ENCODE results near the gene CFL1.
A peak's percentile ranks its signal among the peaks of the same experiment; 100 is the strongest.

CFL1 gene

DNA sequence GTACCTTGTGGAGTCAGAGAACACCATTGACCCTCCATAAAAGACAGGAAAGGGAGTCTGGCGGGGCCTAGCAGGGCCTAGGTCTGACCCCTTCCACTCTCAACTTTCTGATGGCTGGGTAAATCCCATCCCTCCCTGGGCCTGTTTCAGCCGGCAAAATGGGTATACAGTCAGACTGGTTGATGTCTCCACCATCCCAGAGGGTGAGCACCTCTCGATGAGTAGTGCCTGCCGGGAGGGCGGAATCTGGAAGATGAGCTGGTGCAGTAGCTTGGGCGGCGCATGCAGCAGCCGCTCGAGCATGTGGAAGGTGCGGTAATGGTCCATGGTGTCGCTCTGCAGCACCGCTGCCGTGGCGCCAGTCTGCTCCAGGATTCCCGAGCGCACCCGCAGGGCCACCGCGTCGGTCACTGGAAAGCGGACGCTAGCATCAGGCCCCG, 29.8 kb upstream of the CFL1 start:
- no peak for DNase-seq (ENCODE audit: low spot score)

DNA sequence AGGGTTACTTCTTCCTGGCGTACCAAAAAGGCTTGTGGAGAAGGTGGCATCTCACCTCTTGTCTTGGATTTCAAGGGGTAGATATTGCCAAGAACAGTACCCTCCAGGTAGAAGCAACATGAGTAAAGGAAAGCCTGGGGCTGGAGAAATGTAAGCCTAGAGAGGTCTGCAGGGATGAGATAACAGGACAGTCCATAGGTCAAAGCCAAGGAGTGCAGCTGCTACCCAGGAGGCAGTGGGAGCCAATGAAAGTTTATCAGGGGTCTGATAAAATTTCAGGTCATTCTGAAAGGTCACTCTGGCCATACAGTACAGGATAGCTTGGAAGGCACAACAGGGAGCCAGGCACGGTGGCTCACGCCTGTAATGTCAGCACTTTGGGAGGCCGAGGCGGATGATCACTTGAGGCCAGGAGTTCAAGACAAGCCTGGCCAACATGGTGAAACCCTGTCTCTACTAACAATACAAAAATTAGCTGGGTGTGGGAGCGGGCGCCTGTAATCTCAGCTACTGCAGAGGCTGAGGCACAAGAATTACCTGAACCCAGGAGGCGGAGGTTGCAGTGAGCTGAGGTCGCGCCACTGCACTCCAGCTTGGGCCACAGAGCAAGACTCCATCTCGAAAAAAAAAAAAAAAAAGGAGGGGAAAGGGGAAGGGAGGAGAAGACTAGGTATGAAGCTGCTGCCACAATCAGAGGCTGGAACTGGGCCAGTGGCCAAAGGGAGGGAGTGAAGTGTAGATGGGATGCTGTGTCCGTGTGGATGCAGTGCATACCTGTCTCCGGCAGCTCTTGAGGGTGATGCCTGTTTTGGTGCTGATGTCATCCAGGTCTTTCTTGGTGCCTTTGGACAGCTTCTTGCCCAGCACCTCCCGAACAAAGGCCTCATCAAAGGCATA, 29.1 kb upstream of the CFL1 start:
- DNase-seq (ENCODE audit: low spot score), result no peak

DNA sequence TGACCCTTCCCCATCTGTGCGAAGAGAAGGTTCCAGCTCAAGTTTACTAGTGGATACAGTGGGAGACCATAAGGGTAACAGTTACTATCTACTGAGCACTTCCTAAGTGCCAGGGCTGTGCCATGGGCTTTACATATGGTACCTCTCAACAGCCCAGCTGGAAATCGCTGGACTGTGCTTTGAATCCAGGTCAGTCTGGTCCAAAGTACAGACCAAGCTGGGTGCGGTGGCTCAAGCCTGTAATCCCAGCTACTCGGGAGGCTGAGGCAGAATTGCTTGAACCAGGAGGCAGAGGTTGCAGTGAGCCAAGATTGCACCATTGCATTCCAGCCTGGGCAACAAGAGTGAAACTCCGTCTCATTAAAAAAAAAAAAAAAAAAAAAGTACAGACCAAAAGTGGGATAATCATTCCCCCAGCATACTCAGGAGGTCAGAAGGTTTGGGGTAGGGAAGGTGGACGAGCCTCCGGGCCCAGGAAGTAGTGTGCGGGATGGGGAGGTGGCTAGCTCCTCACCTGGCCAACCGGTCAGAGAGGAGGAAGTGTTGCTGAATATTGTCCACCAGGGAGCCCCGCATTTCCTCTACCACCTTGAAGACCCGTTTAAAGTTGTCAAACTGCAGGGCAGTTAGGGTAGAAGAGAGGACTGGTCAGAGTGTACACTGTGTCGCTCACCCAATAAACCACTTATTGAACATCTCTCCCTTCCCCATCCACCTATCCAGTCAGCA, 28.0 kb upstream of the CFL1 start:
- no peak for DNase-seq (ENCODE audit: low spot score)

DNA sequence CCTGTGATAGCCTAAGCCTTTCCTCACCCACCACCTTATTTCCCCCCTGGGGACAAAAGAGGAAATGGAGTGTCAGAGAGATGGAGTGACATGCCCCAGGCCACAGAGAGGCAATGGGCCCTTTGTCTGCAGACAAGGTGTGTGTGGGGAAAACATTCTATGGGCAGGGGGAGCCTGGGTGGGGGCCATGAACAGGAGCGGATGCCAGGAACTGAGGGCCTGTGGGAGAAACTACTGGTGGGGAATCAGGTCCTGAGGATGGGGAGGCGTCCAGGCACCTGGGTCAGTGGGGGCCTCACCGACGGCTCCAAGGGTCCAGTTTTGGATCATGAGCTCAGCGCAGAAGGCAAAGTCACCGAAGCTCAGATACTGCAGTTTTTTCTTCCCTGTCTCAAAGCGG, 27.3 kb upstream of the CFL1 start:
- no peak for DNase-seq (ENCODE audit: low spot score)

DNA sequence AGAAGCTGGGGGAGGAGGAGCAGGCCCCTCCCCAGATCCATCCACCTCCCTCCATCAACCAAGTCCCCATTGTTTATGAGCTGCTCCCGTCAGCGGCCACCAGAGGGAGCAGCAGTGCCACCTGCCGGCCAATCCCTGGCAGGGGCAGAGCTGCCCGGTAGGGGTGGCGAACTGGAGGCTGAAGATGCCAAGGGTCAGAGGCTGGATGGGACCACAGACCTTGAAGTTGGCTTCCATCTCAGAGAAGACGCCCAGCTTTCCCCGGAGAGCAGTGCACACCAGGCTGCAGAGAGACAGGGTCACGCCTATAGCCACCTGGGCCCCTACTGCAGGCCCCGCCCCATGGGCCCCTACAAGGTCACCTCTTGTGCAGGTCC, 26.7 kb upstream of the CFL1 start:
- DNase-seq (ENCODE audit: low spot score), result peak; percentile 84

DNA sequence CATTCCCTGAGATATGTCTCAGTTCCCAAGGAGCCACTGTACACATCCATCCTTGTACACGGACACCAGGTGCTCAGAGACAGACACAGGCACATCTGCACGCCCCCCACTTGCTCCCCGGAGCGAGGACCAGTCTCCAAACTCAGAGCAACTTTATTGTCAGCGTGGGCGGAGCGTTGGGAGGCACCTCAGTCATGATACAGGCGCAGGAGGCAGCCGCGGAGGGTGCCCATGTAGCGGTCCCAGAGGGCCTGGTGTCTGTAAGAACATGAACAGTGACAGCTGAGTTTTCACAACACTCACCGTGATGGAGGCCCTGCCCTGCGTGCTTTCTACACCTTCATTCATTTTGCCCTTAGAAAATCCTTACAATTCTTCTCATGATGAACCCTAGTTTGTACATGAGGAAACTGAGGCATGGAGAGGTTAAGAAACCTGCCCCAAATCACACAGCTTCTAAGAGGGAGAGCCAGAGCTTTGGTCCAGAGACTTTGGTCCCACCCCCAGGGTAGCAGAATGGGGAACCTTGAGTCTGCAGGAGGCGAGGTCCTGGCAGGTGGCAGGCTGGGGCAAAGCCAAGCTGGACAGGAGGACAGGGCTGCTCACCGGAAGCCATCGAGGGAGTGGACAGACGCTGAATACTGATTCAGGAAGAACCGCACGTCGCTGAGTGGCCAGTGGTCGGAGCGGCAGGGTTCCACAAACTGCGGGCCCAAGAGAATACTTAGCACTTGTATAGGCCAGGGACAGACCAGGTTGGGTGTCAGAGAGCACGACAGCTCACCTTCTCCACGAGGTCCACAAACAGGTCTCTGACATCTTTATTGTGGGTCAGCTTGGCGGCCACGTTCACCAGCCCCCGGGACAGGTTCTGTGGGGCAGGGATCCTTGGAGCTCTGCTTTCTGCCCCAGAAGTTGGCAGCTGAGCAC, 26.1 kb upstream of the CFL1 start:
- no peak for DNase-seq (ENCODE audit: low spot score)

DNA sequence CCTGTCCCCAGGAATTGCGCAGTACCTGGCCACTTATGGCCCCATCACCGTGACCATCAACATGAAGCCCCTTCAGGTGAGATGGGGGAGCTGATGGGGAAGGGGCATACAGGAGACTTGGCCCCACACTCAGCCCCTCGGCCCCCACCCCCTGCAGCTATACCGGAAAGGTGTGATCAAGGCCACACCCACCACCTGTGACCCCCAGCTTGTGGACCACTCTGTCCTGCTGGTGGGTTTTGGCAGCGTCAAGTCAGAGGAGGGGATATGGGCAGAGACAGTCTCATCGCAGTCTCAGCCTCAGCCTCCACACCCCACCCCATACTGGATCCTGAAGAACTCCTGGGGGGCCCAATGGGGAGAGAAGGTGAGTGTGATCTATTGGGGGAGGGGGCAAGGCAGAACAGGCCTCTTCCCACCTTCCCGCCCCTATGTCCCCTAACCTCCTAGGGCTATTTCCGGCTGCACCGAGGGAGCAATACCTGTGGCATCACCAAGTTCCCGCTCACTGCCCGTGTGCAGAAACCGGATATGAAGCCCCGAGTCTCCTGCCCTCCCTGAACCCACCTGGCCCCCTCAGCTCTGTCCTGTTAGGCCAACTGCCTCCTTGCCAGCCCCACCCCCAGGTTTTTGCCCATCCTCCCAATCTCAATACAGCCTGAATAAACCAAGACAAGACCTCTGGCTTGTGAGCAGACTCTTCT, 25.2 kb upstream of the CFL1 start:
- no peak for DNase-seq (ENCODE audit: low spot score)

DNA sequence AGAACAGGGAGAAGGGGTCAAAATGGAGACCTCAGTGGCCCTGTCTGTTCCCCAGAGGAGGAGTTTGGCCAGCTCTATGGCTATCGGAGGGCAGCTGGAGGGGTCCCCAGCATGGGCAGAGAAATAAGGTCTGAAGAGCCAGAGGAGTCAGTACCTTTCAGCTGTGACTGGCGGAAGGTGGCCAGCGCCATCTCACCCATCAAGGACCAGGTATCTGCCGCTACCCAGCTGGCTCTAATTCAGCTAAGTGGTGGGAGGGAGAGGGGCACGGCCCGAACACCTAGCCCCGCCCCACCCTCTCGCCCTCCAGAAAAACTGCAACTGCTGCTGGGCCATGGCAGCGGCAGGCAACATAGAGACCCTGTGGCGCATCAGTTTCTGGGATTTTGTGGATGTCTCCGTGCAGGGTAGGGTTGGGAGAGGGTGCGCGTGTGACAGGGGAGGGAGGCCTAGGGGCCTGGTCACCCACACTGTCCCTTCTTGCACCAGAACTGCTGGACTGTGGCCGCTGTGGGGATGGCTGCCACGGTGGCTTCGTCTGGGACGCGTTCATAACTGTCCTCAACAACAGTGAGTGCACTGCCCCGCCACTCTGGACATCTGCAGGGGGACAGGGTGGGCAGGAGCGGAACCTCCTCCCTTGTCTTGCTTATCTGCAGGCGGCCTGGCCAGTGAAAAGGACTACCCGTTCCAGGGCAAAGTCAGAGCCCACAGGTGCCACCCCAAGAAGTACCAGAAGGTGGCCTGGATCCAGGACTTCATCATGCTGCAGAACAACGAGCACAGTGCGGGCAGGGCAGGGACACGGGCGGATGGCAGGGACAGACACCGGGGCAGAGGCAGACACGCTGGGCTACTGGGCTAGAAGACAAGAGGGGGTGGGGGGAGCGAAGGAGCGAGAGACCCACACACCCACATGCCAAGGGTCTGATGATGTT, 24.4 kb upstream of the CFL1 start:
- no peak for DNase-seq (ENCODE audit: low spot score)

DNA sequence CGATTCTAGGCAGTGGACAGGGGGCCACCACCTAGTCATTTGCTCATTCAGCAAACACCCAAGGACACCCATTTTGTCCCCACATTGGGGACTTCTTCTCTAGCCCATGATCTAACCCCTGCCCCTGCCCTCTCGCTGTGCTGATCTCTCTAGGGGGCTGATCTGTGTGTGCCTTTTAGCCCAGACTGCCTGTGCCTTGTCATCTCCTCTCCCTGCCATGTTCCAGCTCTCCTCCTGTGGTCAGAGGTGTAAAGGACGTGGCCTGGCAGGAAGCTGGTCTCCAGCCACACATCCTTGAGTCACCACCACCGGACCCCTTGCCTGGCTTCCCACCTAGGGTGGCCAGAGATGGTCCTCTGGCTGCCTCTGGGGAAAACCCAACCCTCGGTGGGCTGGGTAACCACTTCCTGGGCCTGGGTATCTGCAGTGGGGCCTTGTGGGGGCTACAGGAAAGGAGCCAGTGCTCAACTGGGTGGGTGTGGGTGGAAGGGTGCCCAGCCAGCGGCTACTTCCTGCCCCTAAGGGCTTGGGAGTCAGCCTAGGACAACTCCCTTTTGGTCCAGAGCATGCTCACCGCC, 23.0 kb upstream of the CFL1 start:
- DNase-seq (ENCODE audit: low spot score), result no peak

DNA sequence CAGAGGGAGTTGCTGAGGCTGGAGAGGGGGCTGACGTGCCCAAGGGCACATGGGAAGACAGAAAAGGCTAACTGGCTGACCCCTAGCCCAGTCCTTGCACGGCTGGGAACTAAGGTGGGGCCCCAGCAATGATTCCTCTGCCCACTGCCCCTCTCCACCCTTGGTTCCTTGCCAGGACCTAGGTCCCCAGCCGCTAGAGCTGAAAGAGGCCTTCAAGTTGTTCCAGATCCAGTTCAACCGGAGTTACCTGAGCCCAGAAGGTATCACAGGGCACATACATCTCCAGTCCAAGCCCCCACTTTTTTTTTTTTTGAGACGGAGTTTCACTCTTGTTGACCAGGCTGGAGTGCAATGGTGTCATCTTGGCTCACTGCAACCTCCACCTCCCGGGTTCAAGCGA, 22.0 kb upstream of the CFL1 start:
- no peak for DNase-seq (ENCODE audit: low spot score)

DNA sequence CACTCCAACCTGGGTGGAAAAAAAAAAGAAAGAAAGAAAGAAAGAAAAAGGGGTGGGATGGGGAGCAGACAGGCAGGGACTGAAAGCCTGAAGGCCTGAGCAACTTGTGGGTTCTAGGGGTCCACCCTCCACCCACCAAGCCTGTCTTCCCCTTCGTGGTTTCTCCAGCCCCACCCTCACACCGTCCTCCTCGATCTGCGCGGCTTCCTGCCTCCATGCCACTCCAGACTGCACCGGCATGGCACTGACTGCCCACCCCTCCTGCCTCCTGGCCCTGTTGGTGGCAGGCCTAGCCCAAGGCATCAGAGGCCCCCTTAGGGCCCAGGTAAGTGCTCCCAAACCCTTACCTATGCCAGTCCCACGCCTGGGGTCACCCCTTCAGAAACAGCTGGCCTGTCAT, 21.6 kb upstream of the CFL1 start, which contains the start of gene CTSW:
Gene CTSW, plus strand, starts transcription at position 221 of the 400 bp plus-strand sequence. Its CDS starts 18 bp downstream, at position 239.
- DNase-seq (ENCODE audit: low spot score), result no peak

DNA sequence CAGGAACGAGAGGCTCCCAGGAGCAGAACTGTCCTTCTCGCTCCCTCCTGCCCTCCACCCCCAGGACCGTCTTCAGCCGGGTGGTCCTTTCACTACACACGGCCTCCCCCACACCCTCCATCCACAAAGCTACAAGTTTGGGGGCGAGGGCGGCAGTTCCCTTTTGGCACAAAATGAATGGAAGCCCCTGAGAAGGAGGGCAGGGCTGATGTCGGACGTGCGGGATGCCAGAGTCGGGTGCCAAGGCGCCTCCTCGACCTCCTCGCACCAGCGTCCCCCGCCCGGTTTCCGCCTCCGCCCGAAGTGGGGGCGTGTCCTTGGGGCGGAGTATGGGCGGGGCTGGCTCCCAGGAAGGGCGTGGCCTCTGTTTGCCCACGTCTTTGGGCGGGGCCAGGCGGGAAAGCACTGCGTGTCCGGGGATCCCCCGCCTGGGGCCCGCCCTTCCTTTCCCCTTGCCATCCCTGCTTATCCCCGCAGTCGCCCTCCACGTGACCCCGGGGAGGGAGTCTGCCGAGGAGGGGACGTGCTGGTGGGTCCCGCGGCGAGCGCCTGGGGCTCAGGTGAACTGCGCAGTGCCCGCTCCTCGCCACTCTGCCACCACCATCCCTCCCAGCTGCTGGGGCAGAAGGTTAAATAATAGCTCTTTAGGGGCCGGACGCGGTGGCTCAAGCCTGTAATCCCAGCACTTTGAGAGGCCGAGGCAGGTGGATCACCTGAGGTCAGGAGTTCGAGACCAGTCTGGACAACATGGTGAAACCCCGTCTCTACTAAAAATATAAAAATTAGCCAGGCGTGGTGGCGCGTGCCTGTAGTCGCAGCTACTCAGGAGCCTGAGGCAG, 15.6 kb upstream of the CFL1 start:
- peak; percentile 92 for DNase-seq (ENCODE audit: low spot score)

DNA sequence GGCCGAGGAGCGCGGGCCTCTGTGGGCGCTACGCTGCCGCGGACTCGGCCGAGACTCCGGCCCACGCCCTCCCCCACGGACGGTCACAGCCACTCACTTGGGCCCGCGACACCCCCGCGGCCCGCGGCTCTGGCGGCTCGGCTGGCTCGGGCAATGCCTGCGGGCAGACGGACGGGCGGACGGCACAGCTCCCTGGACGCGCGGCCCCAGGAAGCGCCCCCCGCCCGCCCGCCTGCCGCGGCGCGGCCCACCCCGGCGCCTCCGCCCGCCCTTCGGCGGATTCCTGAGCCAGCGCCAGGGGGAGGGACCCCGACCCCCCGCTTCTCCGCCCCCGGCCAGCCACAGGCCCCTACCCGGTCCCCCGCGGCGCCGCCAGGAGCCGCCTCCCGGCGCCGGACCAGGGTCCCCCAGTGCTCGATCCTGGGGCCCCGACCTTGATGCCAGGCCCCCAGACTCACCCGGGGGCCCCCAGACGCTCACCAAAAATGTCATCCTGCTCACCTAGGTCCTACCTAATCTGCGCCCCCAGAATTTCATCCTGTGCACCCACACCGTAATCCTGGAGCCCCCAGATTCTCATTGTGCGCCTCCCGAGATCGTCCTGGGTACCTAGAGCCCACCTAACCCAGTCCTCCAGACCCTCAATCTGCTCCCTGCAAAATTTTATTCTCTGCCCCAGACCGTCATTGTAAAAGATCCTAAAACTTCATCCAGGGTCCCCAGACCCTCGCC, 14.8 kb upstream of the CFL1 start, which contains the start of gene EFEMP2:
Gene EFEMP2, minus strand, starts transcription at position 215 of the 732 bp plus-strand sequence. CDS start 446 bp downstream, outside the sequence.
- DNase-seq (ENCODE audit: low spot score), result no peak

DNA sequence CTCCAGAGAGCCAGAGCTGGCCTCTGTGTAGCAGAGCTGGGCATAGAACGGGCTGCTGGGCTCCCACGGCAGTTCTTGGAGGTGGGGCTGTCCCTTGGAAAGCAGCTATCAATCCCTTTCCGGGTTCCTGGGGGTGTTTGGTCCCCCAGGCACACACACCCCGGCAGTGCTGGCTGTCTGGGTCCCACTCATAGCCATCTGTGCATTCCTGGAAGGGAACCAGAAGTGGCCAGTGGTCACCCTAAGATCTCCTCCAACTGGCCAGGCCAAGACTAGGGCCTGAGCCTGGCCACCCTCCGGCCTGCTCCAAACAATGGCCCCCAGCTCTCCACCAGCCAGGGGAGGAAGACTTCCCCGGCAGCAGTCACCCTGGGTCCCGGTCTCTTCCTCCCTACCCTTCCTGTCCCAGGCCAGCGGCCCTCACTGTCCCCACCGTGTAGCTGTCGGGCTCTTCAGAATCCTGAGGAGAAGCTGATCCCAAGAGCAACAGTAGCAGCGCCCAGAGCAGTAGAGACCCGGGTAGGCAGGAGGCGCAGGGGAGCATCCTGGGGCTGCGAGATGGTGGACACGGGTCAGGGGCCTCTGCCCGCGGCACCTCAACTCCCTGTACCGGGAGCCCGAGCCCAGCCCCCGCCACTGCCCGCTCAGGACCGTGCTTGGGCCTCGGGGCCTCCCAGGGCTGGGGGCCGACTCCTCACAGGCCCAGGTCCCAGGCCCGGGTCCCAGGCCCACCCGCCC, 14.0 kb upstream of the CFL1 start:
- no peak for DNase-seq (ENCODE audit: low spot score)

DNA sequence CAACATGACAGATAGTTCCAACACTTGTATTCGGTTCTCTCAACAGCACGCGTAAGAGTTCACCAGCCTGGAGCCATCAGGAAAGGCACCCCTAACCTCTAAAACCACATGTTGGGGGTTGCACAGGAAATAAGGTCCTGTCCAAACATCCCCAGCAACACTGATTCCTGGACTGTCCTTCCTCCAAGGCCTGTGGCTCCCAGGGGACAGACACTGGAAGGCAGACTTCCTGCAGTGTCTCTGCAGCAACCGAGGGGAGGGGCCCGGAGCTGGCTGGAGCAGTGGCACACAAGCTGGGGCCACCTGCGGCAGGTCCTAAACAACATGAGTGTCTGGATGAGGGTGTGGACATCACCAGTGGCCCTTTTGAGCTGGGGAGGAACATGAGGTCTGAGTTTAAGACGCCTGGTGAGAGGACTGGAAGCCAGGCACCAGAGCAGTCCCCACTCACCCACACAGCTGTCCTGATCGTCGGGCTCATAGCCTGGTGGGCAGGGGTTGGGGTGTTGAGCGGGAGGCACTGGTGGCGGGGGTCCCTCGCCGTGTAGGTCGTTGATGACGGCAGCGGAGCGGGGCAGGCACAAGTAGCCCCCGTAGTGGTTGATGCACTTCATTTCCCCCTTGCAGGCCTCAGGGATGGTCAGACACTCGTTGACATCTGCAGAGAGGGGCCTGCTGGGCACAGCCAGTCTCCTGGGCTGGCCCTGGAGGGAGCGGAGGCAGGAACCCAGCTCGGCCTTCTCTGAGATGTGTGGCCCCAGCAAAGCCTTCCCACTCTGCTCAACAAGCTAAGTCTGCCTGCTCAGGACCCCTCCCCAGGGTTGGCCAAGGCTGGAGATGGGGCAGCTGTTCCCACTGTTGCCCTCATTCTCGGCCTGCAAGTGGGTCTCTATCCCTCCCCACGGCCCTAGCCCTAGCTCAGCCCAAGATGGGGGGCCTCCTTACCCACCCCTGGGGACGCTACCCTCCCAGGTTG, 13.0 kb upstream of the CFL1 start:
- DNase-seq (ENCODE audit: low spot score), result no peak

DNA sequence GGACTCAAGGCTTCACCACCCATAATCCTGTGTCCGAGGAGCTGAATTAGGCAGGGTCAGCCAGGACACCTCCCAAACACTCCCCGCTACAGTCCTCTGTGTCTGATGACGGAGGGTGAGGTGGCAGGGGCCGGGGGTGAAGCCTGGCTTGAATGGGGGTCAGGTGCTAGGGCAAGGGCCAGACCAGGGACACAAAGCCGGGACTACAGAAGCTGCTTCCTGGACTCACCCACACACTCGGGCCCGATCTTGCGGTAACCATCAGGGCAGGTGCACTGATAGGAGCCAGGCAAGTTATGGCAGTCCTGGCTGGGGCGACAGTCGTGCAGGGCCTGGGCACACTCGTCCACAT, 12.3 kb upstream of the CFL1 start:
- no peak for DNase-seq (ENCODE audit: low spot score)
